Measurements from ENCODE around the gene SH3PXD2B.
"Not testable (repeated sequence)": the region's sequence is repeated elsewhere in the genome, so short reads cannot be mapped to it uniquely, and the experiment has no call there.

SH3PXD2B gene

GRCh38 chr5:172417130-172417841 is 37.0 kb downstream of the SH3PXD2B start:
- no peak for DNase-seq

GRCh38 chr5:172415362-172416275 is 38.7 kb downstream of the SH3PXD2B start:
- DNase-seq = no peak

- DNase-seq = no peak
Measured at GRCh38 chr5:172414531-172415361, 39.6 kb downstream of the SH3PXD2B start.

GRCh38 chr5:172413601-172414171 is 40.6 kb downstream of the SH3PXD2B start:
- no peak for DNase-seq

- DNase-seq = no peak
Measured at GRCh38 chr5:172412724-172413286, 41.5 kb downstream of the SH3PXD2B start.

DNA sequence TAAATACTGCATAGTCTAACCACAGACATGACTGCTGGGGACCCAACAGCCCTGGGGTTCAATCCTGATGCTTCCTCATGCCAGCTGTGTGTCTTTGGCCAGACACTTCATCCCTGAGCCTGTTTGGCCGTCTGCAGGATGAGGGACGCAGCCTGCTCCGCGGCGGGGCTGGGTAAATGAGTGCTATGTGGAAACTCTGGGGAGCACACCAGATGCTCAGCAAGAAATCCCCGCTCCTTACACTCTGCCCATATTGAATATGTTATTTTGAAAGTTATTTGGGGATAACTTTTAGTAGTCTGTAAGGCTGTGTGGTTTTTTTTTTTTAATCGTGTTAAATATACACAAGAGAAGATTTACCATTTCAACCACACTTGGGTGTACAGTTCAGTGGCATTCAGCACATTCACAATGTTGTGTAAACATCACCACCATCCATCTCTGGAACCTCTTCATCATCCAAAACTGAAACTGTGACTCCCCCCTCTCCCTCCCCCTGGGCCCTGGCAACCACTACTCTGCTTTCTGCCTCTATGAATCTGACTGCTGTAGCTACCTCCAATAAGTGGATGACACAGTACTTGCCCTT is 42.7 kb downstream of the SH3PXD2B start:
- no peak for DNase-seq

GRCh38 chr5:172410662-172411483 is 43.5 kb downstream of the SH3PXD2B start:
- DNase-seq = no peak

DNA sequence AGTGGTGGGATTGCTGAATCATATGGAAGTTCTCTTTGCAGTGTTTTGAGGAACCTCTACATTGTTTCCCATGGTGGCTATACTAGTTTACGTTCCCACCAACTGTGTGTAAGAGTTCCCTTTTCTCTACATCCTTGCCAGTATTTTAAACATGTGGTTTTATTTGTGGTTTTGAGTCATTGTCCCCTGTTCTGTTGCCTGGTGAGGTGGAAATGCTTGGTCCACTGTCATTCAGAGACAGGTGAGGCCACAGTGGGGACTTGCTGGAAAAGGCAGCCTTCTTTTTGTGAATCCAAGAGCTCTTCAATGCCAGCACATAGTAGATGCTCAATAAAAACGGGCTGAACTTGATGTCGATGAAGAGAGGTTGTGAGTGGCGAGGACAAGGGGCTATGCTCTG is 44.2 kb downstream of the SH3PXD2B start:
- DNase-seq = no peak

DNA sequence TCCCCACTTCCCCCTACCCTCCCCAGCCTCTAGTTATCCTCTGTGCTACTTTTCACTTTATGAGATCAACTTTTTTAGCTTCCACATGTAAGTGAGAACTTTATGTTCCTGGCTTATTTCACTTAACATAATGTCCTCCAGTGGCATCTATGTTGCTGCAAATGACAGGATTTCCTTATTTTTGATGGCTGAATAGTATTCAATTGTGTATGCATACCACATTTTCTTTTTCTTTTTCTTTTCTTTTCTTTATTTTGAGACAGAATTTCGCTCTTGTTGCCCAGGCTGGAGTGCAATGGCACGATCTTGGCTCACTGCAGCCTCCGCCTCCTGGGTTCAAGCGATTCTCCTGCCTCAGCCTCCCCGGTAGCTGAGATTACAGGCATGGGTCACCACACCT is 44.8 kb downstream of the SH3PXD2B start:
- DNase-seq = not testable (repeated sequence)

DNA sequence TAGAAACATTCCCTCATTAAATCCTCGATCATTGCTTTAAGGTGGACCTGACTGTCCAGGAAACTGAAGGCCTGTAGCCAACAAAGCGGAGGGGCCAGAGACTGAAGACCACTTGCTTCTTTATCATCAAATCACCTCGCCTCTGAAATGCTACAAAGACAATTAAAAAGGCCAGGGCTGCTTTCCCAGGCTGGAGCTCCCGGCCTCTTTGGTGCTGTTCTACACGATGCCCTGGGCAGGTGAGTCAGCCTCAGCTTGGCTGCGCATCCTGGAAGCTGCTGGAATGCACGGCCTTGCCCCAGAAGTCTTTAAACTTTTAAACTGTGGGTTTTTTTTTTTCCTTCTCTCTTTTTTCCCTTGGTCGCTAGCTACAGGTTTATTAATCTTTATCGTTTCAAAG is 46.5 kb downstream of the SH3PXD2B start:
- no peak for DNase-seq

- no peak for DNase-seq
Measured at GRCh38 chr5:172407241-172407691, 47.1 kb downstream of the SH3PXD2B start.

DNA sequence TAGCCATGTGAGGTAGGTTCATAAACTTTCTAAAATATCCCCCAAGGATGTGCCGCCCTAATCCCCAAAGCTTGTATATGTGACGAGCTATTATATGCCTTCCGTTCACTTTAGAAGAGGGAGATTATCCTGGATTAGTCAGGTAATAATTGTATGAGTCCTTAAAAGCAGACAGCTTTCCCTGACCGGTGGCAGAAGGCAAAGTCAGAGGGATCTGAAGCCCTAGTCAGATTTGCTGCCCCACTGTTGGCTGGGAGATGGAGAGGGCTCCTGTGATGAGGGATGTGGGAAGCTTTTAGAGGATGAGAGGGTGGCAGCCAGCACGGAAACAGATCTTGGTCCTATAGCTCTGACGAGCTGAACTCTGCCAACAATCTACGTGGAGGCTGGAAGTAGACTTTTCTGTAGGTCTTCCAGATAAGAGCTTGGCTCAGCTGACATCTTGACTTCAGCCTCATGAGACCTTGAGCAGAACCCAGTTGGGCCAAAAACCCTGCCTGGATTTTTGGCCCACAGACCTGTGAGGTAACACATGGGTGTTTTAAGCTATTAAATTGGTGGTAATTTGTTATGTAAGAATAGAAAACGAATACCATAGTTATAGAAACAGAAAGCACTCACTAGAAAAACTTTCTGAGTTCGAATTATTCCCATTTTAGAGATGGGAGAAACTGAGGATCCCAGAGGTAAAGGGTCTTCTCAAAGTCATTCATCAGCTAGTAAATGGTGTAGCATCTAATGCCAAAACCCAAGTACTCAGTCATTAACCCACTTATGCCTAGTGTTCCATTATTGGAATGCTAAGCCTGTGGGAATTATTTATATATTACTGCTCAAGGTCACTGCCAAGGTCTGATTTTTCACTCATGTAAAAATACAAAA is 48.9 kb downstream of the SH3PXD2B start:
- DNase-seq = no peak

DNA sequence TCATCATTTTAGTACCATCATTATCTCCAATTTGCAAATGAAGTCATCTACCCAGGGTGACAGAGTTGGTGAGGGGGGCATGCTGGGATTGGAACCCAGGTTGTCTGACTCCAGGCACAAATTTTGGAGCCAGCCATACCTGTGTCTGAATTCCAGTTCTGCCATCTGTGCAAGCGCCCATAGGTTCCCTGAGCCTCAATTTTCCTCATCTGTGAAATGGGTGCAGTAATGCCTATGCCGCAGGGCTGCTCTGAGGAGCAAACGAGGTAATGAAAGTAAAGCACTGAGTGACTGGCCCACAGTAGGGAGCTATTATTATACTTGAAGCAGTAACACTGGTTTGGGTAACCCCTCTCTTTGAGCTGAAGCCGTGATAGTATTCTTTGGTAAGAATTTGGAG is 49.6 kb downstream of the SH3PXD2B start:
- DNase-seq = no peak

DNA sequence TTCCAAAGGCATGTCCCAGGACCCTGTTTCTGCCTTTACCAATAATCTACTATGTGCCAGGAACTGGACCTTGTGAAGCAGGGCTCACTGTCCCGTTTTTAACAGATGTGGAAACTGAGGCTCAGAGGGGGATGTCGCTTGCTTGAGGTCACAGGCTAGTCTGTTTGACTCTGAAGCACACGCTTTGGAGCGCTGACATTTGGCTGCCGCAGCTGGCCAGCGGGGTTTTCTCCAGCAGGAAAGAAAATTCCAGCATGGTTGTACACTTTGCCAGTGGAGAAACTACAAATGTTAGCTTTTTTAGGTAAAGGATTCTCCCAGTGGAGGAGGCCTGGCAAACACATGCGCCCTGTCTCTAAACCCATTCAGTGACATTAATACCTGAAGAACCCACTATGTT is 50.5 kb downstream of the SH3PXD2B start:
- no peak for DNase-seq

DNA sequence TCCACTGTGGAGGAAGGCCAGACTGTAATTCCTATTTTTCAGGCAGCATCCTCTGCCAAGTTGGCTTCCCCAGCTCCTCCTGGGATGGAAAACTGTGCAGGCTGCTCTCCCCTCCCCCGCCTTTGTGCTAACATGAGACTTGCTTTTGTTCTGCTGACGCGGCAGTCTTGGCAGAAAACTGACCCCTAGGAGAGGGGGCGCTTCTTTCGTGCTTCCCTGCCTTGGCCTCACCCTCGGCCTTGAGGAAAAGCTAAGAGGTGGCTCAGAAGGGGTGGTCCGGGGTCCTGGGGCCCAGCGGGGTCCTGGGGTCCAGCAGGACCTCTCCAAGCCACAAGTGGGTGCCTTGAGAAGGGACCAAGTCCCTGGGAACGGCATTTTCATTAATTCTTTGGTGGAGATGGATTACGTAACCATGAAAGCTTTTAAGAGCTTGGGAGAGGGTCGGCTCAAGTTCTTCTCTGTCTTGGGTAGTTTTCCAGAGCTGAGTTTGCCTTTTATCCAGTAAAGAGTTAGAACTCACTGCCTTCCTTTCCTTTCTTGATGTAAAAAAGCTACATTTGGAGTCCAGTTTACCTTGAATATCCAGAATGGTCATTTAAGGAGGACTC is 51.0 kb downstream of the SH3PXD2B start:
- no peak for DNase-seq

- no peak for DNase-seq
Measured at GRCh38 chr5:172402531-172403188, 51.7 kb downstream of the SH3PXD2B start.

DNA sequence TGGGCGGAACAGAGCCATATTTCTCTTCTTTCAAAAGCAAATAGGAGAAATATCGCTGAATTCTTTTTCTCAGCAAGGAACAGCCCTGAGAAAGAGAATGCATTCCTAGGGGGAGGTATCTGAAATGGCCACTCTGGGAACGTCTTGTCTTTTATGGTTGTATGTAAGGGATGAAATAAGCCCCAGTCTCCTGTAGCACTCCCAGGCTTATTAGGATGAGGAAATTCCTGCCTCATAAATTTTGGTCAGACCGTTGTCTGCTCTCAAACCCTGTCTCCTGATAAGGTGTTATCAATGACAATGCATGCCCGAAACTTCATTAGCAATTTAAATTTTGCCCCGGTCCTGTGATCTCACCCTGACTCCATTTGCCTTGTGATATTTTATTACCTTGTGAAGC is 52.3 kb downstream of the SH3PXD2B start:
- not testable (repeated sequence) for DNase-seq

GRCh38 chr5:172399826-172400225 is 54.5 kb downstream of the SH3PXD2B start:
- no peak for DNase-seq

DNA sequence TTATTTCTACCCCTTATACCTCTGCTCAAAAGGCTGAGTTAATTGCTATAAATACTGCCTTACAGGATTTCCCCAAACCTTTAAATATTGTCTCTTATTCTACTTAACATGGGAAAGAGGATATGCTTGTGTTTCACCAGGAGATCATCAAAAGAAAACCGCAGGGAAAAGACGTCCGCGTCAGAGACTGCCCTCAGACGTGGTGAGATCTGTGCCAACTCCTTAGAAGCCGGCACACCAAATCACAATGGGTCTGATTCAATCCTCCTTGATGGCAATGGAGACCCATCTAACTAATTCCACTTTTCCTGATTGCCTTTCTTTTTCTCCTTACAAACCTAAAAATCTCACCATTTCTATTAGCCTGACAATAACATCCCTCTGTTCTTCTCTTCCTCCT is 55.0 kb downstream of the SH3PXD2B start:
- no peak for DNase-seq
